NAMALWA (cell line): ENCODE data around the gene CD81.

Experiments used
- DNase-seq: peaks from one replicate; pipeline ENCODE4 v3.0.0-alpha.2; 2015; ENCODE audit warnings: low spot score

The CD81 gene

GRCh38 chr11:2404735-2405196 is 27.7 kb downstream of the CD81 start:
- DNase-seq: no peak

- no peak for DNase-seq
These were observed 29.3 kb downstream of the CD81 start for GRCh38 chr11:2406451-2406850.

GRCh38 chr11:2406878-2407410 is 29.8 kb downstream of the CD81 start:
- DNase-seq: no peak

- DNase-seq: no peak
These were observed 31.6 kb downstream of the CD81 start for GRCh38 chr11:2408671-2409070.

GRCh38 chr11:2409126-2409525 is 32.0 kb downstream of the CD81 start:
- no peak for DNase-seq

- no peak for DNase-seq
These were observed 32.7 kb downstream of the CD81 start for GRCh38 chr11:2409611-2410468.

GRCh38 chr11:2410616-2411015 is 33.5 kb downstream of the CD81 start:
- DNase-seq: no peak

- DNase-seq: no peak
These were observed 34.6 kb downstream of the CD81 start for GRCh38 chr11:2411446-2412305.

- no peak for DNase-seq
These were observed 35.2 kb downstream of the CD81 start for GRCh38 chr11:2412323-2412722.

- DNase-seq: peak; percentile 6
These were observed 36.9 kb downstream of the CD81 start for GRCh38 chr11:2413742-2414579.

GRCh38 chr11:2414616-2415015 is 37.5 kb downstream of the CD81 start:
- no peak for DNase-seq

GRCh38 chr11:2415171-2415570 is 38.1 kb downstream of the CD81 start:
- DNase-seq: no peak

GRCh38 chr11:2415601-2416380 is 38.7 kb downstream of the CD81 start:
- no peak for DNase-seq

GRCh38 chr11:2416765-2417164 is 39.7 kb downstream of the CD81 start:
- DNase-seq: no peak

- no peak for DNase-seq
These were observed 41.0 kb downstream of the CD81 start for GRCh38 chr11:2417856-2418692.

GRCh38 chr11:2418693-2419360 is 41.7 kb downstream of the CD81 start:
- no peak for DNase-seq

- peak; percentile 77 for DNase-seq
These were observed 42.8 kb downstream of the CD81 start for GRCh38 chr11:2419638-2420501.

GRCh38 chr11:2420502-2421225 is 43.6 kb downstream of the CD81 start:
- peak; percentile 78 for DNase-seq
